Upper lobe of right lung (tissue), 1 donor: Measurements from ENCODE around the gene CENPC. TPM values are rescaled to one million over a fixed set of nuclear protein-coding genes. Genes with fewer than 3 reads are reported as not detected.
"Not testable (repeated sequence)": the region's sequence is repeated elsewhere in the genome, so short reads cannot be mapped to it uniquely, and the experiment has no call there.

Experiments used
- ATAC-seq: fragments of 200-7000 bp; cut with Tn5 transposase; one replicate; pipeline ENCODE4 v1.9.1; 2020; ENCODE audit warnings: mild to moderate bottlenecking, moderate library complexity
- DNase-seq: peaks from one replicate; pipeline ENCODE4 v3.0.0-alpha.2; 2020
- H3K27ac ChIP-seq: fragments of 200-600 bp; one replicate; pipeline ENCODE4 v1.8.0; 2022
- H3K27me3 ChIP-seq: fragments of 200-600 bp; one replicate; pipeline ENCODE4 v1.8.0; 2022; ENCODE audit warnings: mild to moderate bottlenecking
- H3K36me3 ChIP-seq: fragments of 200-600 bp; one replicate; pipeline ENCODE4 v1.8.0; 2022
- H3K4me1 ChIP-seq: fragments of 200-600 bp; one replicate; pipeline ENCODE4 v1.8.0; 2022
- H3K4me3 ChIP-seq: fragments of 200-600 bp; one replicate; pipeline ENCODE4 v1.8.0; 2022; ENCODE audit warnings: mild to moderate bottlenecking
- H3K9me3 ChIP-seq: fragments of 200-600 bp; one replicate; pipeline ENCODE4 v1.8.0; 2022
- CTCF ChIP-seq: fragments of 200-600 bp; IDR thresholded peaks from one replicate; pipeline ENCODE4 v1.8.0; 2022; ENCODE audit warnings: antibody characterized with exemption
- intact Hi-C: fragments of 100-400 bp; cut with DNase I; formaldehyde crosslinking; loops from one replicate; pipeline ENCODE4 v1.11.0; 2022
- total RNA-seq: library from RNA; stranded (reverse); fragmentation: NEBNext Ultra II Directional; extraction: Animal tissue kit (Norgen Biotek cat#: 25700); gene quantifications from one replicate; pipeline ENCODE4 v1.2.1, GENCODE V29; 2021
- donor health status: DM: no; HTN: yes; CAD: no; lungs with severe emphysema.

CENPC gene
- total RNA-seq, 1 donor from 2014 or later, result 24.0 TPM

DNA sequence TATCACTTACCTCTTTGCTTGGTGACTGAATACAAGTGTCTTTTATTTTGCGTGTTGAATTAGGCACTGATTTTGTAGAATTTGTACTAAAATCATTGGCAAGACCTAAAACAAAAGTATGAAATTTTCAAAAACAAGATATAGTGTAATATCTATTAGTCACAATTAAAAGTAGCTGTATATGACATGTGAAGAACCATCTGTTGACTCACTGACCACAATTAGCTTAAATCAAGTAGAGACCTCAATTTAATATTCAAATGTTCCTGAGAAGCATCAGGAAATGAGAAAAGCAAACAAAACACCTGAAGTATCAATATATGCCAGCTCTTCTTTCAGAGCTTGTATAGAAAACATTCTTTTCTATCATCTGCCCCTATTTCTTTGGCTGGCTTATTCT lies 5.5 kb downstream of the CENPC start:
- H3K36me3 ChIP-seq, result peaks cover 50% of the 10 kb centered on the region
- peaks cover 16% of the 10 kb centered on the region for H3K4me1 ChIP-seq
- DNase-seq, result no peak
- H3K27me3 ChIP-seq, result no peaks in the 10 kb centered on the region
- no peaks in the 10 kb centered on the region for H3K9me3 ChIP-seq
- H3K27ac ChIP-seq, result no peak overlapping the region
- no peak for ATAC-seq
- TF ChIP-seq CTCF, result no peak
- intact Hi-C loops, result no loop called here
- H3K4me3 ChIP-seq, result no peak overlapping the region

- no peak for TF ChIP-seq CTCF
- ATAC-seq (no peak), DNase-seq (no peak)
- Histone ChIP-seq H3K9me3 (no peaks in the 10 kb centered on the region), H3K4me1 (no peaks in the 10 kb centered on the region), H3K27ac (no peak overlapping the region), H3K27me3 (no peaks in the 10 kb centered on the region), H3K36me3 (peaks cover 79% of the 10 kb centered on the region), H3K4me3 (no peak overlapping the region)
- intact Hi-C loops, result no loop called here
Measured at GRCh38 chr4:67535280-67535840, 9.9 kb downstream of the CENPC start.

GRCh38 chr4:67533112-67533511 lies 12.2 kb downstream of the CENPC start:
- Histone ChIP-seq H3K27ac (no peak overlapping the region), H3K27me3 (no peaks in the 10 kb centered on the region), H3K4me1 (no peaks in the 10 kb centered on the region), H3K9me3 (no peaks in the 10 kb centered on the region), H3K36me3 (peaks cover 78% of the 10 kb centered on the region), H3K4me3 (no peak overlapping the region)
- intact Hi-C loops, result no loop called here
- ATAC-seq (no peak), DNase-seq (no peak)
- TF ChIP-seq CTCF, result no peak

DNA sequence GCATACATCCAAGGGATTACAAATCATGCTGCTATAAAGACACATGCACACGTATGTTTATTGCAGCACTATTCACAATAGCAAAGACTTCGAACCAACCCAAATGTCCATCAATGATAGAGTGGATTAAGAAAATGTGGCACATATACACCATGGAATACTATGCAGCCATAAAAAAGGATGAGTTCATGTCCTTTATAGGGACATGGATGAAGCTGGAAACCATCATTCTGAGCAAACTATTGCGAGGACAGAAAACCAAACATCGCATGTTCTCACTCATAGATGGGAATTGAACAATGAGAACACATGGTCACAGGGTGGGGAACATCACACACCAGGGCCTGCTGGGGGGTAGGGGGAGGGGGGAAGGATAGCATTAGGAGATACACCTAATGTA lies 12.9 kb downstream of the CENPC start:
- H3K27me3 ChIP-seq, intact Hi-C loops, H3K4me3 ChIP-seq, ATAC-seq, H3K4me1 ChIP-seq, DNase-seq, H3K9me3 ChIP-seq, H3K27ac ChIP-seq: not testable (repeated sequence)
- peaks cover 75% of the 10 kb centered on the region for H3K36me3 ChIP-seq

DNA sequence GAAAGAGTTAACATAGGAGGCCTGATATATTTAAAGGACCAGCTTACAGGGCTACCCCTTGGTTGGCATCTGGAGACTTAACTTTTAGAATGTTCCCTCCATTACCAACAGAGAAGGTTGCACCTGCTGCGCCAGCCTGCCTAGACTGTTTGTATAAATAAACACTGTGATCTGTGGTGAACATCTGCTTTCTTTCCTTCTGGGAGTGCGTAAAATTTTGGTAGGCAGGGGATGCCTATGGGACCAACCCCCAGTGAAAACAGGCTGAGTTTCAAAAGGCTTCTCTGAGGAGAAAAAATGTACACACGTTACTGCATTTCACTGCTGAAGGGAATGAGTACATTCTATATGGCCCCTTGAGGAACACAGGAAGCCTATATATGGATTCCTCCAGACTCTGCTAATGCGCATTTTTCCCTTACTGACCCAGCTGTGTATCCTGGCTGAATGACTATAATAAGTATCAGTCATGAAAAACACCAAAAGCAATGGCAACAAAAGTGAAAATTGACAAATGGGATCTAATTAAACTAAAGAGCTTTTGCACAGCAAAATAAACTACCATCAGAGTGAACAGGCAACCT lies 13.8 kb downstream of the CENPC start:
- intact Hi-C loops, result no loop called here
- DNase-seq, result no peak
- Histone ChIP-seq H3K27me3 (no peaks in the 10 kb centered on the region), H3K36me3 (peaks cover 66% of the 10 kb centered on the region), H3K4me3 (no peak overlapping the region), H3K27ac (no peak overlapping the region), H3K9me3 (no peaks in the 10 kb centered on the region), H3K4me1 (no peaks in the 10 kb centered on the region)
- no peak for ATAC-seq
- TF ChIP-seq CTCF, result no peak

- intact Hi-C loops, H3K9me3 ChIP-seq, DNase-seq, H3K4me3 ChIP-seq, H3K4me1 ChIP-seq, H3K27ac ChIP-seq, ATAC-seq, H3K27me3 ChIP-seq: not testable (repeated sequence)
- peaks cover 23% of the 10 kb centered on the region for H3K36me3 ChIP-seq
Measured at GRCh38 chr4:67524140-67524539, 21.2 kb downstream of the CENPC start.
